Activated naive CD4-positive, alpha-beta T cell treated with anti-CD3 and anti-CD28 coated beads, Interleukin-2, amount 50 U/mL, for 24 hours (primary cell): ENCODE measurements around the gene SMAP2.
A peak's percentile ranks its signal among the peaks of the same experiment; 100 is the strongest.
"Not testable (repeated sequence)": the region's sequence is repeated elsewhere in the genome, so short reads cannot be mapped to it uniquely, and the experiment has no call there.

Source experiments
- H3K27ac Mint-ChIP-seq: one replicate; pipeline ENCODE4 v1.8.0; 2021; ENCODE audit warnings: mild to moderate bottlenecking, mixed read lengths
- H3K27me3 Mint-ChIP-seq: one replicate; pipeline ENCODE4 v1.8.0; 2021; ENCODE audit warnings: mixed read lengths
- H3K36me3 Mint-ChIP-seq: one replicate; pipeline ENCODE4 v1.8.0; 2021; ENCODE audit warnings: mixed read lengths
- H3K4me1 Mint-ChIP-seq: one replicate; pipeline ENCODE4 v1.8.0; 2021; ENCODE audit warnings: mixed read lengths
- H3K4me3 Mint-ChIP-seq: one replicate; pipeline ENCODE4 v1.8.0; 2021; ENCODE audit warnings: mild to moderate bottlenecking, mixed read lengths
- H3K9me3 Mint-ChIP-seq: one replicate; pipeline ENCODE4 v1.8.0; 2021; ENCODE audit warnings: mixed read lengths

SMAP2 gene

DNA sequence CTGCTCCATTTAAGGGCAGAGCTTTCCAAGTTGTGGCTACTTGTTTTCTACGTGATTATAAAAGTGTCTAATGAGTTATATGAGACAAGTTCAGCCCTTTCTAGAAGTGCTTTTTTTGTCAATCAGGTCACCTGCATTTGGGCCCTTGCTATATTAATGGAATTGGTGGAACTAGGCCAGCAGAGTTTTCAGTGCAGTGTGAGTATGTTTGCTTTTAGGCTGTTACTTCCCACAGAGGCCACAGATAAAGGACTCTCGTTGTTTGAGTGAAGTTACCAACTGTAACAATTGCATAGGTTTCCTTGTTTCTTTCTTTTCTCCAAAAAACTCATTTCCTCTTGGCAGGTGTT lies 10.9 kb downstream of the SMAP2 start:
- peaks cover 91% of the 10 kb centered on the region for H3K4me1 Mint-ChIP-seq
- peak overlapping the region; percentile 91 for H3K4me3 Mint-ChIP-seq
- no peaks in the 10 kb centered on the region for H3K9me3 Mint-ChIP-seq
- H3K27ac Mint-ChIP-seq = peak overlapping the region; percentile 99
- no peaks in the 10 kb centered on the region for H3K27me3 Mint-ChIP-seq
- peaks cover 17% of the 10 kb centered on the region for H3K36me3 Mint-ChIP-seq

DNA sequence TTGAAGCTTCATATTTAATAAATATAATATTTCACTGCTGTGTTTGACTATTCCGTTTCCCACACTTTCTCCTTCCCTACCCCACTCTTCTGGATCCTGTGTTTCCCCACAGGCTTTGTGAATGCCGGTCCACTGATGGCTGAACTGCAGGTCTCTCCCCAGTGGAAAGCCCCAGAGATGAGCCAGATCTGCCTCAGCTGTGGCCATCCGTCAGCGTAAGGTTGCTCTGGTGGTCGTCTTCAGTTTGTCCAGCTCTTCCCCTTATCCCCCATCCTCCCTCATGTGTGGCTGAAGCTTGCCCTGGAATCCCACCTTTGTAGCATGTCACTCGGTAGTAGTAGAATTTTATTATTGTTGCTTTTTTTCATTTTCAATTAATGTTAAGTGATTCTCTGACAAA lies 11.4 kb downstream of the SMAP2 start:
- peaks cover 91% of the 10 kb centered on the region for H3K4me1 Mint-ChIP-seq
- no peaks in the 10 kb centered on the region for H3K27me3 Mint-ChIP-seq
- peaks cover 20% of the 10 kb centered on the region for H3K36me3 Mint-ChIP-seq
- peak overlapping the region; percentile 99 for H3K27ac Mint-ChIP-seq
- H3K4me3 Mint-ChIP-seq = peak overlapping the region; percentile 91
- H3K9me3 Mint-ChIP-seq = no peaks in the 10 kb centered on the region

DNA sequence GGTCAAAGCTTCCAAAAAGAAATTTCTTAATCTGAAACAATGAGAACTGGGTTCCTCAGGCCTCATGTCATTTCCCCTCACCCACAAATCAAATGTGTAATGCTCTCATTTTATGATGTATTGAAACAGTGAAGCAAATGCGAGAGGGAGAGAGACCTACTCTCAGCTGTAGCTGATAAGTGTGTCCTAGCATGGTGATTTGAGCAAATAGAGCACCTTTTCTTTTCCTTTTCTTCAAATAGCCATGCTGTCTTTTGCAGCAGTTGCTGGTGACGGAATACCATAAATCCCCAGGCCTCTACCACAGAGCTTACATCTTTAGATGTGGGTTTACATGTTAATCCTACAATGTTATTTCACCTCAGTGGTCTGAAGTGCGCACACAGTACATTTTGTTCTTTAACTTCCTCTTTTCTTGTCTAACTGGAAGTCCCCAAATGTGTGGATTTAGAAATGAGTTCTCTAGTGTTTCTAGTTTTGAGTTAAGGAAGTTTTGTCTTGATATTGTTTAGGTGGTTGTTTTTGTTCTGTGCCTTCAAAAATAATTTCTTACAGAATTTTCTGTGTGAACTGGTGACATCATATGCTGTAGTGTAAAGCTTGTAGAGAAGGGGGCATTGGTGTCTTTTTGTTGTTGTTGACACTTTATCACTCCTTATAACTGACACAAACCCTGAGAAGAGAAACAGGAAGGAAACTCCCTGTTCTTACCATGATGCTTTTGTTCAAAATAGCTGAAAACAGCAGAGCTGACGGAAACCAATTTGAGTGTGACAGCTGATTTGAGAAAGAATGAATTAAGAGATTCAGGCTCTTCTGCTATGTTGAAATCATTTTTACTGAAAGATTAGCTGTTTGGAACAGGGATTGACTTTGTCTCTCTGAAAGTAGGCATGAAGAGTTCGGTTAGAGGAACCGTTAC lies 12.2 kb downstream of the SMAP2 start:
- Mint-ChIP-seq H3K9me3 (no peaks in the 10 kb centered on the region), H3K4me3 (peak overlapping the region; percentile 91), H3K27me3 (no peaks in the 10 kb centered on the region), H3K27ac (peak overlapping the region; percentile 99), H3K36me3 (peaks cover 24% of the 10 kb centered on the region), H3K4me1 (peaks cover 91% of the 10 kb centered on the region)

DNA sequence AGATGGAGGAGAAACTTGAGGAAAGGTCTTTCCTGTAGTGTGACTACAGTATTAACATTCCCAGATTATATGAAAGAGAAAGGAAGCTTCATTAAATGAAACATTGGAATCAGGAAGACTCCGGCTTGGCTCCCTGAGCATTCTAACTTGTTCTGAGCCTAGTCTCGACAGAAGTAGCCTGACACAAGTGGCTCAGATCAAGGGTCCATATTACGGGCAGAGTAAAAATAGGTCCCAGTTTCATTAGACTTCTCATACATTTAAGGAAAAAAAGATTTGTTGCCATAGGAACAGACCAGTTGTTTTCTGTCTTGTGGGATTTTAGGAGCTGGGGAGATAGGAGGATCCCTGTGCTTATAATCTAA lies 12.8 kb downstream of the SMAP2 start:
- H3K4me3 Mint-ChIP-seq = peak overlapping the region; percentile 91
- peaks cover 91% of the 10 kb centered on the region for H3K4me1 Mint-ChIP-seq
- H3K36me3 Mint-ChIP-seq = peaks cover 24% of the 10 kb centered on the region
- H3K9me3 Mint-ChIP-seq = no peaks in the 10 kb centered on the region
- no peaks in the 10 kb centered on the region for H3K27me3 Mint-ChIP-seq
- H3K27ac Mint-ChIP-seq = peak overlapping the region; percentile 99

DNA sequence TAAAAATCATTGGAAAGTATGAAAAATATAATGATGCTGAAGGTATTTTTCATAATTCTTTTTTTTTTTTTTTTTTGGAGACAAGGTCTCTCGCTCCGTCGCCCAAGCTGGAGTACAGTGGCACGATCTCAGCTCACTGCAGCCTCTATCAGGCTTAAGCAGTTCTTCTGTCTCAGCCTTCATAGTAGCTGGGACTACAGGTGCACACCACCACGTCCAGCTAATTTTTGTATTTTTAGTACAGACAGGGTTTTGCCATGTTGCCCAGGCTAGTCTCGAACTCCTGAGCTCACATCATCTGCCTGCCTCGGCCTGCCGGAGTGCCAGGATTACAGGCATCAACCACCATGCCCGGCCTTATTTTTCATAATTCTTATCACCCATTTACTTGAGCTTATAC lies 13.3 kb downstream of the SMAP2 start:
- H3K4me3 Mint-ChIP-seq = peak overlapping the region; percentile 91
- no peaks in the 10 kb centered on the region for H3K27me3 Mint-ChIP-seq
- H3K9me3 Mint-ChIP-seq = no peaks in the 10 kb centered on the region
- H3K27ac Mint-ChIP-seq = peak overlapping the region; percentile 99
- H3K4me1 Mint-ChIP-seq = peaks cover 91% of the 10 kb centered on the region
- H3K36me3 Mint-ChIP-seq = peaks cover 25% of the 10 kb centered on the region

DNA sequence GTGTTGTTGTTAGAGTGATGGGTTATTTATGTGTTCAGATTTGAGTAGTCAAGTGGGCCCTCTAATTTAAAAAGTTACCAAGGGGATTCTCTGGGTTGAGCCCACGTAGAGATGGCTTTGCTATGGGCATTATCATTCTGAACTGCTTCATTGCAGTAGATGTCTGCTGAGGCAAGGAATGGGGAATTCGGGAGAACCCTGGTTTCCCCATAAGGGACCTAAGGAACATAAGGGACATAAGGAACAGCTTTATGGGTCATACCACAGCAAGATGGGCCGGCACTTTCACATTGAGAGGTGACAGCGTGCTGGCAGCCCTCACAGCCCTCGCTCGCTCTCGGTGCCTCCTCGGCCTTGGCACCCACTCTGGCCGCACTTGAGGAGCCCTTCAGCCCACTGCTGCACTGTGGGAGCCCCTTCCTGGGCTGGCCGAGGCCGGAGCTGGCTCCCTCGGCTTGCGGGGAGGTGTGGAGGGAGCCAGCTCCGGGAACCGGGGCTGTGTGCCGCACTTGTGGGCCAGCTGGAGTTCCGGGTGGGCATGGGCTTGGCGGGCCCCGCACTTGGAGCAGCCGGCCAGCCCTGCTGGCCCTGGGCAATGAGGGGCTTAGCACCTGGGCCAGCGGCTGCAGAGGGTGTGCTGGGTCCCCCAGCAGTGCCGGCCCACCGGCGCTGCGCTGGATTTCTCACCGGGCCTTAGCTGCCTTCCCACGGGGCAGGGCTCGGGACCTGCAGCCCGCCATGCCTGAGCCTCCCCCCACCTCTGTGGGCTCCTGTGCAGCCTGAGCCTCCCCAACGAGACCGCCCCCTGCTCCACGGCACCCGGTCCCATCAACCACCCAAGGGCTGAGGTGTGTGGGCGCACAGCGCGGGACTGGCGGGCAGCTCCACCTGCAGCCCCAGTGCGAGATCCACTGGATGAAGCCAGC lies 14.1 kb downstream of the SMAP2 start:
- peaks cover 91% of the 10 kb centered on the region for H3K4me1 Mint-ChIP-seq
- H3K36me3 Mint-ChIP-seq = peaks cover 25% of the 10 kb centered on the region
- H3K9me3 Mint-ChIP-seq, H3K27me3 Mint-ChIP-seq: not testable (repeated sequence)
- H3K27ac Mint-ChIP-seq = peak overlapping the region; percentile 99
- H3K4me3 Mint-ChIP-seq = peak overlapping the region; percentile 91

DNA sequence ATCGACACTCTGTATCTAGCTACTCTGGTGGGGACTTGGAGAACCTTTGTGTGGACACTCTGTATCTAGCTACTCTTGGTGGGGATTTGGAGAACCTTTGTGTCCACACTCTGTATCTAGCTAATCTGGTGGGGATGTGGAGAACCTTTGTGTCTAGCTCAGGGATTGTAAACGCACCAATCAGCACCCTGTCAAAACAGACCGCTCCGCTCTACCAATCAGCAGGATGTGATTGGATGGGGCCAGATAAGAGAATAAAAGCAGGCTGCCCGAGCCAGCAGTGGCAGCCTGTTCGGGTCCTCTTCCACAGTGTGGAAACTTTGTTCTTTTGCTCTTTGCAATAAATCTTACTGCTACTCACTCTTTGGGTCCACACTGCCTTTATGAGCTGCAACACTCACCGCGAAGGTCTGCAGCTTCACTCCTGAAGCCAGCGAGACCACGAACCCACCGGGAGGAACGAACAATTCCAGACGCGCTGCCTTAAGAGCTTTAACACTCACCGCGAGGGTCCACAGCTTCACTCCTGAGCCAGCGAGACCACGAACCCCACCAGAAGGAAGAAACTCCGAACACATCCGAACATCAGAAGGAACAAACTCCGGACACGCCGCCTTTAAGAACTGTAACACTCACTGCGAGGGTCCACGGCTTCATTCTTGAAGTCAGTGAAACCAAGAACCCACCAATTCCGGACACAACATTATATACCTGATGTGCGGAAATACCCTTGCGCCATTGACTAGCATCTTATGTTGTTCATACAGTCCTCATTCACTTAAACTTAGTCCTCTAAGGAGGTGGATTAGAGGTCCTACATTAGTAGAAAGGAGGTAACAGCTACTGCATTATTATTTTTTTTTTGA lies 15.2 kb downstream of the SMAP2 start:
- H3K36me3 Mint-ChIP-seq = peaks cover 23% of the 10 kb centered on the region
- H3K4me1 Mint-ChIP-seq = peaks cover 88% of the 10 kb centered on the region
- H3K9me3 Mint-ChIP-seq, H3K27me3 Mint-ChIP-seq: not testable (repeated sequence)
- H3K27ac Mint-ChIP-seq = peak overlapping the region; percentile 96
- H3K4me3 Mint-ChIP-seq = peak overlapping the region; percentile 86

DNA sequence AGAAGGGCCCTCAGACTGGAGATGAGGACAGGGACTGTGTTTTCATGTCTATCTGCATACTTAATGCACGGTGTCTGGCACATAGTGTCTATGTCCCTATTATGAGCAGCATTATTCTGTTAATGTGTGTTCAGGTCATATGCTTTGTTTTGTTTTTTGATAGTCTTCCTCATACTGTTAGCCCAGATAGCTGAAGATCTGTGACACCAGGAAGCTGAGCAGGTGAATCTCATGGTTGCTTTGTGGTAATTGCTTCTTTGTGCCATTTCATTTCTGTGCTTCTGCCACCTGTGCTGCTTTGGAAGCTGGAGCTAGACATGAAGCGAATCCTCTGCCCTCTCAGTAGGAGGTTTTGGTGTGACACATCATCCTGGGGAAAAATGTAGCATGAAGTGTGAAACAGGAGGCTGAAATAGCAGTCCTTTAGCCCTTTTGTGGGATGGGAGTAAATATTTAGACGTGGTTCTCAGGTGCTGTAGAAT lies 15.8 kb downstream of the SMAP2 start:
- Mint-ChIP-seq H3K9me3 (no peaks in the 10 kb centered on the region), H3K27me3 (no peaks in the 10 kb centered on the region), H3K27ac (peak overlapping the region; percentile 96), H3K36me3 (peaks cover 23% of the 10 kb centered on the region), H3K4me1 (peaks cover 88% of the 10 kb centered on the region), H3K4me3 (peak overlapping the region; percentile 86)

DNA sequence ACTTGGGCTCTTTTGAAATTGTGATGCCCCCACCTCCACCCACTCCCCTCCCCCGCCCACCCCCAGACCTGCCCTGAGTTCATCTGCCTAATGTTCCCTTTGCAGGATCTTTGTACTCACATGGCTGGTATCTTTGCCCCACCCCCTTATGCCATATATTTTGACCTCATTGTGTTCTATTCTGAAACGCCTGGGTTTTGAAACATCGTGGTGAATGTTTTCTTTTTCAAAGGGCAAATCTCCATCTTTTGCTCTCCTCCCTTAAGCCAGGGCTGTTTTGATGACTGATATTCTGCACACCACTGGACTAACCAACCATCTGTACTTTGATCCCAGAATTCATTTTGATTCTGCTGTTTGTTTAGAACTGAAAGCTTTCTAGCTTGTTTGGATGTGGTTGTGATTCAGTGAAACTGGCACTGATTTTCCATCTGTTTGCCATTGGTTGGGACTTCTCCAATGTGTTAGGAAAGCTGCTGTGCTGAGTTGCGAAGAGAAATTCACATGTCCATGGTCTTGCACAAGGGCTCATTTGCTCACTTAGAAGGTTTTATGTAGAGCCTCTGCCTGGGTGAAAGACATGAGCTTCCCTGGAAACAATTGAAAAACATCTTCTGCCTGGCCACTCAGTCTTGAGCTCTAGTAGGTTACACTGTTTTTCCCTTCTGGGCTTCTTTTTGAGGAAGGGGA lies 16.5 kb downstream of the SMAP2 start:
- H3K4me1 Mint-ChIP-seq = peaks cover 88% of the 10 kb centered on the region
- peak overlapping the region; percentile 83 for H3K4me3 Mint-ChIP-seq
- peaks cover 28% of the 10 kb centered on the region for H3K36me3 Mint-ChIP-seq
- peaks cover 2% of the 10 kb centered on the region for H3K9me3 Mint-ChIP-seq
- no peaks in the 10 kb centered on the region for H3K27me3 Mint-ChIP-seq
- peak overlapping the region; percentile 96 for H3K27ac Mint-ChIP-seq

DNA sequence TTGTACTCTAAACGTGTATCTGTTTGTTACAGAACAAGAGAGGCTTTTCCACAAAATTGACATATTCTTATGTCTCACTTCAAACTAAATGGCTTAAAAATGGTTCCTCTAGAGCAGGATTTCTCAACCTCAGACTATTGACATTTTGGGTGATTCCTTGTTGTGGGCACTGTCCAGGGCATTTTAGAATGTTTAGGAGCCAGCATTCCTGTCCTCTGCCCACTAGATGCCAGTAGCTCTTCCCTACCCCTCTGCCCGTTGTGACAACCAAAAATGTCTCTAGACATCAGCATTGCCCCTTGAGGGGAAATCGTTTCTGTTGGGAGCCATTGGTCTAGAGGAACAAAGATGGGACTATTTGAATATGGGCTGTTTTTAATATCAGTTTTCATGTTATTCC lies 17.3 kb downstream of the SMAP2 start:
- peaks cover 7% of the 10 kb centered on the region for H3K9me3 Mint-ChIP-seq
- peak overlapping the region; percentile 83 for H3K4me3 Mint-ChIP-seq
- peak overlapping the region; percentile 96 for H3K27ac Mint-ChIP-seq
- H3K36me3 Mint-ChIP-seq = peaks cover 29% of the 10 kb centered on the region
- H3K4me1 Mint-ChIP-seq = peaks cover 88% of the 10 kb centered on the region
- H3K27me3 Mint-ChIP-seq = no peaks in the 10 kb centered on the region

DNA sequence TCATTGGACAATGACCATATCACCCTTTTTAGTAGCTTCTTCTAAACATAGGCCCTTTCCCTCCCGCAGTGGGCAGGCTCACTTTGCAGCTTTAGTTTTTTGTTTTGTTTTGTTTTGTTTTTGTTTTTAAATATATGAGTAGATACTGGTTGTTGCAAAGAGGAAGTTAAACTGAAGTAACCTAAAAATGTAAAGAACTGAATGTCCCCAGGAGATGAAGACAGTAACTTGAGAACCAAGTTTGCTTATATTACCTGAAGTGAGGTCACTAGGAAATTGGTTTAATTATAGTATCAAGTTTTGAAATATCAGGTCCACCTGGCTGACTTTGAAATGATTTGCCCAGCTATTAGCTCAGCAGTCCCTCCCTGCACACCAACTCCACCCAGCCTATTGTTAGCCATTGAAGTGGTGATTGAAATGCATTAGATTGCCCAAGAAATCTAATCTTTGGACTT lies 18.2 kb downstream of the SMAP2 start:
- H3K27ac Mint-ChIP-seq = peak overlapping the region; percentile 94
- H3K4me1 Mint-ChIP-seq = peaks cover 91% of the 10 kb centered on the region
- H3K36me3 Mint-ChIP-seq = peaks cover 26% of the 10 kb centered on the region
- H3K4me3 Mint-ChIP-seq = peak overlapping the region; percentile 51
- no peaks in the 10 kb centered on the region for H3K27me3 Mint-ChIP-seq
- H3K9me3 Mint-ChIP-seq = peaks cover 7% of the 10 kb centered on the region

DNA sequence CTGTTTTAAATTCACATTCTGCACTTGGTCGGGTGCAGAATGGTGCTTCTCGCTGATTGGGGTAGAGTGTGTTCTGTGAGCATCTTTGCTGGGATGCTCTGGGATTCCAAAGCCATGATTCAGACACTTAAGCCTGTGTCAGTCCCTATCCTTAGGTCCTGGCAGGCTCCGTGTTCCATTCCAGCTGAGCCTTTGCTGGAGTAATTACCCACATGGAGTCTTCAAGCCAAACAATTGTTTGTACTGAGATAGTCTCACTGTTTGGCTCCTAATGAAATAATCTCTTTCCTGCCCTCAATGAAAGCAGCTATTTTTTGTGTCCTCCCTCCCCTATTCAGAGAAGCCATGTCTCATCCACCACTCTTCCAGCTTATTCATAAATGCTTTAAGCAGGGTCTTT lies 18.7 kb downstream of the SMAP2 start:
- peaks cover 91% of the 10 kb centered on the region for H3K4me1 Mint-ChIP-seq
- peak overlapping the region; percentile 62 for H3K4me3 Mint-ChIP-seq
- H3K27me3 Mint-ChIP-seq = no peaks in the 10 kb centered on the region
- H3K27ac Mint-ChIP-seq = peak overlapping the region; percentile 94
- H3K36me3 Mint-ChIP-seq = peaks cover 26% of the 10 kb centered on the region
- peaks cover 7% of the 10 kb centered on the region for H3K9me3 Mint-ChIP-seq

DNA sequence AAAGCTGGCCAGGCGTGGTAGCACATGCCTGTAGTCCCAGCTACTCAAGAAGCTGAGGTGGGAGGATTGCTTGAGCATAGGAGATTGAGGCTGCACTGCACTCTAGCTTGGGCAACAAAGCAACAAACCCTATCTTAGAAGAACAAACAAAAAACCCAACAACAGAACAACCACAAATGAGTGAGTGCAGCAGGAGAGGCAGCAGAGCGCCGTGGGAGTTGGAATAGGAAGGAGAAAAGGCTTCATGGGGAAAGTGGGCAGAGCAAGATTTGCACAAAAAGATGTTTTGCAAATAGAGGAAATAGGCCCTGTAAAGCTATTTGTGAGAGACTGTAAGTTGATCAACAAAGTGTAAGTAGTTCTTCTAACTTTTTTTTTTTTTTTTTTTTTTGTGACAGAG lies 19.6 kb downstream of the SMAP2 start:
- peaks cover 7% of the 10 kb centered on the region for H3K9me3 Mint-ChIP-seq
- peak overlapping the region; percentile 99 for H3K27ac Mint-ChIP-seq
- peak overlapping the region; percentile 66 for H3K4me3 Mint-ChIP-seq
- H3K36me3 Mint-ChIP-seq = peaks cover 26% of the 10 kb centered on the region
- no peaks in the 10 kb centered on the region for H3K27me3 Mint-ChIP-seq
- H3K4me1 Mint-ChIP-seq = peaks cover 97% of the 10 kb centered on the region

DNA sequence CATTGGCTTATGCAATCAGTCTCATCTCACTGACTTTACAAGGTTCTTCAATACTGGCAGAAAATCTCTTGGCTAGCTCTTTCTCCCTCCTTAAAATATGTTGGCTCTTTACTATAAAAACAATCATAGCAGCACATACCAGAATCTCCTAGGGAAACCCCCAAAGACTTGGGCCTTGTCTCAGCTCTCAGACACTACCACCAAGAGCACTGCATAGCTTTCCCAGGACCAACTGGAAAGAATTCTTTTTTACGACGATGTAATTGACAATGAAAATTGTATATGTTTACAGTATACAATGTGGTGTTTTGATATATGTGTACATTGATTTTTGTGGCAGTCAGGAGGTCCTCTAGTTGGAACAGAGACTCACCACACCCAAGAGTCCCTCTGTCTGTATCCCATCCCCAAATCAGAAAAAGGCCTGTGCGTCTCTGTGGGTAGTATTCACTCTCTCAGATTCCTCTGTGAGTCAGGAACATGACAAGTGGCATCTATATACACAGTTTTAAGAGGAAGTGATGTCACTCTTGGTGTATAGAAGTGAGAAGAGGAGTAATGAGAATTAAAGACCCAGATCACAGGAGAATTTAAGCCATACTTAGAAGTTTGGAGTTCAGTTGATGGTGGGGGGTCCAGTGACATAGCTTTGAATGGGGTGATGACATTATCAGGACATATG lies 21.1 kb downstream of the SMAP2 start:
- peaks cover 17% of the 10 kb centered on the region for H3K36me3 Mint-ChIP-seq
- peaks cover 7% of the 10 kb centered on the region for H3K9me3 Mint-ChIP-seq
- no peaks in the 10 kb centered on the region for H3K27me3 Mint-ChIP-seq
- H3K27ac Mint-ChIP-seq = peak overlapping the region; percentile 99
- peaks cover 92% of the 10 kb centered on the region for H3K4me1 Mint-ChIP-seq
- peak overlapping the region; percentile 81 for H3K4me3 Mint-ChIP-seq
